ES-I3 (cell line): ENCODE measurements around the gene NCKAP5.

Source experiments
- H3K36me3 ChIP-seq: 2 replicates; pipeline ENCODE4 v1.6.1; 2013; ENCODE audit warnings: mild to moderate bottlenecking, low read length, control low read depth, moderate library complexity; ENCODE audit not compliant: insufficient read depth
- H3K4me1 ChIP-seq: 2 replicates; pipeline ENCODE4 v1.6.1; 2013; ENCODE audit warnings: mild to moderate bottlenecking, control low read depth, low read length; ENCODE audit not compliant: insufficient read depth
- H3K9ac ChIP-seq: 2 replicates; pipeline ENCODE4 v1.6.1; 2013; ENCODE audit warnings: low read depth, mild to moderate bottlenecking, low read length, moderate library complexity
- H3K9me3 ChIP-seq: 2 replicates; pipeline ENCODE4 v1.6.1; 2013; ENCODE audit warnings: mild to moderate bottlenecking, low read length, moderate library complexity; ENCODE audit not compliant: control insufficient read depth, insufficient read depth

NCKAP5 gene

DNA sequence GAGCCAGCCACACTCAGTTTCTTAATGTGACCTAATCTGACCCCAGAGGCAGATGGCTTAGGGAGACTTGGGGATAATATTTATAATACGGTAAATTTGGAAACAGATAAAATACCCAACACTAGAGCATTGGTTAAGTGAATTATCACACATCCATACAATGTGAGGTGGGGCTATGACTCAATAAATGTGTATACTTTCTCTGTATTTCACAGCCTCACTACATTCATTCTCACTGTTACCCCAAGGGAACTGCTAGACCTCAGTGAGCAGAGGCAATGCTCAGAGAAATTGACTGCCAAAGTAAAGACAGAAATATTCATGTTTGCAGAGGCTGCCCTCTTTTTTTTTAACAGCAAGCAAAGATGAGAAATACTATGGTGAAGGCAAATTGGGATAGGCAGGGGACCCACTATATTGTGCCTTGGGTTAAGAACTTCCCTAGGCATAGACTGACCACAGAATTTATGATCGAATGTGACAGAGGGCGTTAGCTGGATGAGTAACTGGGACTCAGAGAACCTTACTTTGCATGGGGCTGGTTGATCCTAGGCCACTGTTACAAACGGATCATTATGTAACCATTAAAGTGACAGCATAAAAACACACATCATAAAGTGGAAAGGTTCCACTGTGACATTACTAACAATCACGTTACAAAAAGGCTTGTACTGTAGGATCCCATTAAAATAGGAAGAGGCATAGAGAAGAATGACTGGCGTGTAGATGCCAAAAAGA, 652.3 kb downstream of the NCKAP5 start:
- H3K4me1 ChIP-seq = peaks cover 4% of the 10 kb centered on the region; the same call in 1 of the 2 replicates
- H3K36me3 ChIP-seq = no peaks in the 10 kb centered on the region
- H3K9ac ChIP-seq = no peak overlapping the region
- no peaks in the 10 kb centered on the region for H3K9me3 ChIP-seq

DNA sequence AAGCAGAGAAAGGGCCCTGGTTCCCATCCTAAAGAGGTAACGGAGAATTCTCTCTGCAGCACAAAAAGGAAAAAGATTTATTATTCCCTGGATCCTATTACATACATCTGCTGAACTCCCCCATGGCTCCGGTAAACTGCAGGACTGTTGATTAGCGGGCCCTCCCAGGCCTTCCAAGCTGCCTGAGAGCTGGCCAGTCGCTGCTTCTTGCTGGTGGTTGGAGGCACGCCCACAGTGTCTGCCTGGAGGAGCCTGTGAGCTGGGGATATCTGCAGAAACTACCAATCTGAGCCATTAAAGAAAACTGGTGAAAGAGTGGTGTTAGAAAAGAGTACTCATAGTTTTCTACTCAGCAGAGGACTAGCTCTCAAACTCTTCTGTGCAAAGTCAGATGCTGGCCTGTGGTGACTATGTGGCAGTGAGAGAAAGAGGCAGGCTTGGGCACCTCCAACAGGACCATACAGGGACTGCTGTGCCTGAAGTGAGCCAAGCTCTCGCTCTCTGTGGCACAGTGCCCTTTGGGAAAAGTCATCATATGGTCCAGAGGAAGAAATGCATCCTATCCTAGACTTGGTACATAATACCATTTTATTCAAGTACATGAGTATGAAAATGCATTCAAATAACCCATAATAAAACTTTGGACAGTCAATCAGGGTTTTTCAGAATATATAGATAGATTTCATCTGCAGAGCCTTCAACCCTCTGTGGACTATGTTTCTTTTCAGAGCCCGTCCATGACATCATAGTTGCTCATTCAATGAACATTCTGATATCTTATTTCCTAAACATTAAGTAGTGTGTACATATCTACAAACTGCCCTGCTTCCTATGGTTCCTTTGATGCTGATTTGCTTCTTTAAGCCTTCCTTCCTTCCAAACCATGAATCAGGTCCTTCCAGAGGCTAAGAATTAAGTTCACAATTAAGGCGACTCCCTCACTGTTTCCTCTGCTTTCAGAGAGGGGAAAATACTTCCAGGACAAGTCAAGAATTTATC, 656.2 kb downstream of the NCKAP5 start:
- Histone ChIP-seq H3K36me3 (no peaks in the 10 kb centered on the region), H3K9ac (no peak overlapping the region), H3K9me3 (no peaks in the 10 kb centered on the region), H3K4me1 (peaks cover 4% of the 10 kb centered on the region; the same call in 1 of the 2 replicates)

DNA sequence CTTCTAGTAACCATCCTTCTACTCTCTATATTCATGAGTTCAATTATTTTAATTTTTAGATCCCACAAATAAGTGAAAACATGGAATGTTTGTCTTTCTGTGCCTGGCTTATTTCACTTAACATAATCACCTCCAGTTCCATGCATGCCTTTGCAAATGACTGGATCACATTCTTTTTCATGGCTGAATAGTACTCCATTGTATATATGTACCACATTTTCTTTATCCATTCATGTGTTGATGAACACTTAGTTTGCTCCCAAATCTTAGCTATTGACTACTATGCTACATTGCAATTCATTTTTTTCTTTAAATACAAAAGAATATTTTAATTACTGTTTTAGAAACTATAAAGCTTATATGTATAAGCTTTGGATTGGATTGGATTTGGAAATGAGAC, 657.8 kb downstream of the NCKAP5 start:
- Histone ChIP-seq H3K9me3 (no peaks in the 10 kb centered on the region), H3K36me3 (no peaks in the 10 kb centered on the region)

DNA sequence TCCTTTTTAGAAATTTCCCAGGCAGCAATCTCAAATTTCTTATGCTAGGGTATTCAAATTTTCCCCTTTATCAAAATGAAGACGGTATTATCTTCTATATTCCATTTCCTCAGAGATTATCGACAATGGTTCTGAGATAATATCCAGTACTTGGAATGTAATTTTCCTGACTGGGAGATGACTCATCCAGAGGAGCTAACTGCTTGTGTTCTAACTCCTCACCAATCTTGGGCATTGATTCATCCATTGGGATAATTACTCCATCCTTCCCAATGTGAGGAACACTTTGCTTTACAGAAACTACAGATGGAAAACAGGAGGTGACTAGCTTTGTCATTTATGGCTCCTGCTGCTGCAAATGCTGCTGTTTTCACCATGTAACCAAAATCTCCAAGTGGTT, 658.8 kb downstream of the NCKAP5 start:
- no peaks in the 10 kb centered on the region for H3K9me3 ChIP-seq
- no peak overlapping the region for H3K9ac ChIP-seq
- no peaks in the 10 kb centered on the region for H3K36me3 ChIP-seq
- H3K4me1 ChIP-seq = peaks cover 4% of the 10 kb centered on the region; the same call in 1 of the 2 replicates

More for the DNA sequence above, 657.8 kb downstream of the NCKAP5 start:
- Histone ChIP-seq H3K4me1 (peaks cover 4% of the 10 kb centered on the region; the same call in 1 of the 2 replicates), H3K9ac (no peak overlapping the region)

DNA sequence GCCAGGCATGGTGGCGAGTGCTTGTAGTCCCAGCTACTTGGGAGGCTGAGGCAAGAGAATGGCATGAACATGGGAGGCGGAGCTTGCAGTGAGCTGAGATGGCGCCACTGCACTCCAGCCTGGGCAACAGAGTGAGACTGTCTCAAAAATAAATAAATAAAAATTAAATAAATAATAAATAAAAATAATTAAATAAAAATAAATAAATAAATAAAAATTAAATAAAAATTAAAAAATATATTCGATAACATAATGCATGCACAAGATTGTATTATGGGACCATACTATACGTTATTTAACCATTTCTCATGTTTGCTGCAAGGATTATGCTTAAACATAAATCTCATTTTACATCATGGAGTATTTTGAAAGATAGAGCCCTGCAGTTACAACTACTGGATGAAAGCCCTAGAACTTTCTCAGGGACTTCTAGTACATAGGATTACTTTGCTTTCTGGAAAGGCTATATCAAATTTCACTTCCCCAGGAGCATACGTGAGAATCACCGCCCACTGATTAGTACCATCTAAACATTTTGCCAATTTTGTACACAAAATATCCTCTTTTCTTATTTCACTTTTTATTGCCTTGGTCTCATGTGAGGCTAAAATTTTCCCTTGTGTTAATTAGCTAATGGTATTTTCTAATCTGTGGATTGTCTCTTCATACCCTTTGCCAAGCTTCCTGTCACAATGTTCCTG, 664.0 kb downstream of the NCKAP5 start:
- no peaks in the 10 kb centered on the region for H3K4me1 ChIP-seq
- H3K9me3 ChIP-seq = no peaks in the 10 kb centered on the region
- H3K9ac ChIP-seq = no peak overlapping the region
- H3K36me3 ChIP-seq = no peaks in the 10 kb centered on the region

DNA sequence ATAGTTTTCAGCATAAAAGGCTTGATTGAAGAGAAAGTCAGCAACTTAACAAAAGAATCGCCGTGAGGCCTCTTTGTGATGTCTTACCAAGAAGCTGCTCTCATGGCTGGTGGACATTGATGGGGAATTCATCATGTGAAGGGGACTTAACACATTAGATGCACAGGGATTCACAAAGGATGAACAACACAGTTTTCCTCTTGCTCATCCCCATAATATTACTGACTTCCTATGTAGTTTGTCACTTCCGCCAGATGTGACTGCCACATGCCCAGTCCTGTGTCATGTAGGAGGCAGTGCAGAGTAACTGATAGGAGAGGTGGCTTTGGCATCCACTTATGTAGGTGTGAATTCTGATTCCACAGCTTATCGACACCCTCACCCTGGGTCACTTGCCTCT, 665.6 kb downstream of the NCKAP5 start:
- Histone ChIP-seq H3K36me3 (no peaks in the 10 kb centered on the region), H3K4me1 (no peaks in the 10 kb centered on the region), H3K9ac (no peak overlapping the region), H3K9me3 (no peaks in the 10 kb centered on the region)

DNA sequence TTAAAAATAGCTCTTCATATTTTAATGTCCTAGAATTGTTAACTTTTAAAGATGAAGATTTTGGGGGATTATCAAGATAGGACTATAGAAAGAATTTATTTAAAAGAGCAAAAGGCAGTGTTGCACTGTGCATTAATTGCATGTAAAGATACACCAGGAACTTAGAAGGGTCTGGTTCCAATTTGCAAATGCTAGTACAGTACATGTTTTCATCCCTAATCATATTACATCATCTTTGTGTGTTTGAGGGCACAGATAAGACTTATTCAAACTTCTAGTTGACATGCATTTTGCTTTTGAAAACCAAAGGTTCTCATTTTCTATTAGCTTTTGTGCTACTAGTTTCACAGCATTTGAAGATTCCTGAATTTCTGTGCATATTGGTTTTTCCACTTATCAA, 666.6 kb downstream of the NCKAP5 start:
- no peaks in the 10 kb centered on the region for H3K4me1 ChIP-seq

DNA sequence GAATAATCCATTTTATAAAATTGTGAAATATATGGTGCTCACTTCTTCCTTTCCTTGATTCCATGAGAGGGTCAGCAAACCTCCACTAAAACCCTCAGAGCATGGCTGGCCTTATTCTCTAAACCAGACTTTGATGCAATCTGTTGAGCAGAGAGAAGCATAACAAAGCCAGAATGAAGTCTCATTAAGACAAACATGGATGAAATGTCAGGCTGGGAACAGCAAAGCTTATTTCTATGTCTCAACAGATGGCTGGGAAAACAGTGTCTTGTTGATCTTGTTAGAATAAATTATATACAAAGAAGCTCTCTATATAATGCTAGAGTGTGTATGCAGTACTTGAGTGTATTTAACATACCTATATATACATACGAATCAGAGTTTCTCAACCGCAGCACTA, 671.2 kb downstream of the NCKAP5 start:
- Histone ChIP-seq H3K9ac (no peak overlapping the region), H3K4me1 (no peaks in the 10 kb centered on the region)

More for the DNA sequence above, 666.6 kb downstream of the NCKAP5 start:
- no peaks in the 10 kb centered on the region for H3K36me3 ChIP-seq
- no peaks in the 10 kb centered on the region for H3K9me3 ChIP-seq
- no peak overlapping the region for H3K9ac ChIP-seq

DNA sequence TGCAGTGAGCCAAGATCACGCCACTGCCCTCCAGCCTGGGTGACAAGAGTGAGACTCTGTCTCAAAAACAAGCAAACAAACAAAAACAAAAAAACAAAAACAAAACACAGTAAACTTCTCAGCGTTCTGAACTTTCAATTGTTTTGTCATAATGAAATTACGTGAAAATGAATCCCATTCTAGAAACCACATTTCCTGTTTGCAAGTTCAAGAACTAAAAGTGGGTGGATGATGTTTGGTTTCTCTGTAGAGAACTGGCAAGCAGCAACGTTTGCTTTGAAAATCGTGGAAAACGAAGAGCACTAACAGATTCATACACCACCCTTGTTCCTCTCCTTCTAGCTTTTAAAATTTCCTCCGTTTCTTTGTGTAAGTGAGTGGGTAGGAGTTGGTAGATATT, 672.2 kb downstream of the NCKAP5 start:
- Histone ChIP-seq H3K4me1 (peaks cover 7% of the 10 kb centered on the region; the same call in 1 of the 2 replicates), H3K36me3 (no peaks in the 10 kb centered on the region), H3K9ac (no peak overlapping the region), H3K9me3 (no peaks in the 10 kb centered on the region)

More for the DNA sequence above, 671.2 kb downstream of the NCKAP5 start:
- Histone ChIP-seq H3K36me3 (no peaks in the 10 kb centered on the region), H3K9me3 (no peaks in the 10 kb centered on the region)

DNA sequence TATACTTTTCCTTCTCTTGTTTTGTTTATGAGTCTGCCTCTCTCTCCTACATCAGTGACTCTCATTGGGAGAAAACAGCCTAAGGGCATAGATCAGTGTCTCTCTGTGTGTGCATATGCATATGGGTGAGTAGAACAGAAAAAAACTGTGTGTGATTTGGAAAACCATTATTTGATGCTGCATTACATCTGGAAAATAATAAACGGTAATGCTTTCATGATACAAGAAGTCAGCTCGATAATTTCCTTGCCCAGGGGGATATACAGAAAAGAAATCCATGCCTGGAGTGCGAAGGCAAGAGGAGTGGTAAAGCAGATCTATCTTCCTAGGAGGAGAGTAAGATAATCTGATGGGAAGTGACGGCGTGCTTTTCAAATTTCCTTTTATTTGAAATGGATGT, 676.8 kb downstream of the NCKAP5 start:
- H3K36me3 ChIP-seq = no peaks in the 10 kb centered on the region
- H3K9me3 ChIP-seq = no peaks in the 10 kb centered on the region
- H3K9ac ChIP-seq = no peak overlapping the region
- H3K4me1 ChIP-seq = peaks cover 8% of the 10 kb centered on the region; the same call in 1 of the 2 replicates

DNA sequence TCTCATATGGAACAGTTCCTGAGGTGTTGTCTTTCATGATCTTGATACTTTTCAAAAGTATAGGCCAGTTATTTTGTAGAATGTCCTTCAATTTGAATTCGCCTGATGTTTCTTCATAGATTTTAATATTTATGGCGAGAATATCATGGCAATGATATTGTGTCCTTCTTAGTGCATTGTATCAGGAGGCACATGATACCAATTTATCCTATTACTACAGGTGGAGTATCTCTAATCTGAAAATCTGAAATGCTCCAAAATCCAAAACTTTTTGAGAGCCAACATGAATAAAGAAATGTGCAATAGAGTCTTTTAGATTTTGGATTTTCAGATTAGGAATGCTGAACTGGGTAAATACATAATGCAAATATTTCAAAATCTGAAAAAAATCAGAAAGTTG, 681.7 kb downstream of the NCKAP5 start:
- H3K4me1 ChIP-seq = peaks cover 6% of the 10 kb centered on the region; the same call in 1 of the 2 replicates
- no peaks in the 10 kb centered on the region for H3K36me3 ChIP-seq
- no peak overlapping the region for H3K9ac ChIP-seq
- H3K9me3 ChIP-seq = no peaks in the 10 kb centered on the region; the same call in 1 of the 2 replicates

DNA sequence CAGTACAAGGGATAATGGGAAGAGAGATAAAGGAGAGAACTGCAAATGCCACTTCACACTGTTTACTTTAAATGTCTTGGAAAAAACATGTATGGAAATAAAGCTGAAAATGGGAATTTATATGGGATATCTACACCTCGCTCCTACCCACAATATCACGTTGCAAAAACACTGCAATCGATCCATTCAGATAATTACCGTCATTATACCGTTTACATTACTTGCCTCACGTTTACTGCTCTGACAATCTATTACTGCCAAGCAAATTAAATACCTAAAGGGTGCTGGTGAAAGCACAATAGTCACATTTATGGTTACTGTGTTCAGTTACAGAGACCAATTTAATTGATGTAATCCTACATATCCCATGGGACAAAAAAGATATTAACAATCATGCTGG, 683.6 kb downstream of the NCKAP5 start:
- Histone ChIP-seq H3K9ac (no peak overlapping the region), H3K4me1 (no peaks in the 10 kb centered on the region), H3K36me3 (no peaks in the 10 kb centered on the region), H3K9me3 (no peaks in the 10 kb centered on the region; the same call in 1 of the 2 replicates)

DNA sequence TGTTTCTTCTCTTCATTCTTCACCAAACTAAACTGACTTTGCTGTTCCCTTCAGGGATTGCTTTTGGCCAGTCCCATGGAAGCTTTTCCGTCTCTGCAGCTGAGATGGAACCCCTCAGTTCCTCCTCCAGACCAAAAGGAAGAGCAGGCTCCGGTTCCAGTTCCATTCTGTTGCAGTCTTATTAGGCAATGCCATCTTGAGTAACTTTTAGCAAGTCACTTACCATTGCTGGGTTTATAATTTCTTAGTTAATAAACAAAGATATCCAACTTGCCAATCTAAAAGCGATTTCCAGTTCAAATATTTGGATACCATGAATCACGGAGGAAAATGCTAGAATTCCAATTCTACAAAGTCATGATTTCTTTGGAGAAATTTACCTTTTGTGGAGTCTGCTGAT, 684.0 kb downstream of the NCKAP5 start:
- Histone ChIP-seq H3K4me1 (no peaks in the 10 kb centered on the region), H3K36me3 (no peaks in the 10 kb centered on the region), H3K9me3 (no peaks in the 10 kb centered on the region; the same call in 1 of the 2 replicates), H3K9ac (no peak overlapping the region)

DNA sequence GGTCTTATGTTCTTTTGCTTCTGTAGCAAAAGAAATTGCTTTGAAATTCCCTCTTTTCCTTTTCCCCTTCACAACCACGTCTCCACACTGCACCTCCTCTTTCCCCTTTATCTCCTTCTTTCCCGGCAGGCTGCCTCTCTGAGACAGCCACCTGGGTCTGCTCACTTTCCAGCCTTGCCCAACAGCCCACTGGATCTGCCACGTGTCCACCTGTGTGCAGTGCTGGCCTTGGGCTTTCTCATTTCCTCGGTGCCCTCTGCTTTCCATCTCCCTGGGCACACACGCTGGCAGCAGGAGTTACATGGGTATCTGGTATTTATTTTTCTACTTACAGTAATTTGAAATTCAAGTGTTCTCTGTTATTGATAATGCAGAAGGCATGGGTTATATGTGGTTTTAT, 684.8 kb downstream of the NCKAP5 start:
- Histone ChIP-seq H3K9ac (no peak overlapping the region), H3K36me3 (no peaks in the 10 kb centered on the region), H3K9me3 (no peaks in the 10 kb centered on the region; the same call in 1 of the 2 replicates), H3K4me1 (no peaks in the 10 kb centered on the region)
